Caco-2 (cell line): ENCODE data around the gene MRTFA. TPM values are rescaled to one million over a fixed set of nuclear protein-coding genes. Genes with fewer than 3 reads are reported as not detected.

Experiments used
- BruUV-seq: library from RNA; stranded (reverse); fragments of 400-500 nt; replicated peaks from 2 replicates; lab custom pipeline; 2021; lab: Mats Ljungman, UMichigan
- CTCF ChIA-PET: fragments of 300-600 bp; sonication (Branson Sonifier 250); formaldehyde crosslinking; loops from one replicate; lab custom pipeline; 2022; ENCODE audit warnings: antibody characterized with exemption; lab: Charles Lee
- POLR2A ChIA-PET: fragments of 300-600 bp; sonication (Branson Sonifier 250); formaldehyde crosslinking; loops from one replicate; lab custom pipeline; 2022; ENCODE audit warnings: antibody characterized with exemption; lab: Charles Lee
- DNase-seq, 2 experiments: peaks; one replicate each; pipeline versions ENCODE4 v3.0.0 to v3.0.0-alpha.2; 2020 to 2022
- H3K27me3 ChIP-seq: replicated peaks from 2 replicates; pipeline ENCODE4 v1.6.0; 2011; ENCODE audit warnings: low read length; ENCODE audit not compliant: control insufficient read depth, insufficient read depth
- H3K36me3 ChIP-seq: 2 replicates; pipeline ENCODE4 v1.5.1; 2011; ENCODE audit warnings: low read length; ENCODE audit not compliant: control insufficient read depth, insufficient read depth
- H3K4me1 ChIP-seq: fragments of 250-450 bp; sonication (Bioruptor Pico); 2 replicates; pipeline ENCODE4 v1.5.1; 2020; ENCODE audit warnings: mild to moderate bottlenecking
- H3K4me3 ChIP-seq: 2 replicates; pipeline ENCODE4 v1.5.1; 2011; ENCODE audit warnings: low read depth, mild to moderate bottlenecking, control low read depth, low read length
- H3K9me3 ChIP-seq: fragments of 250-450 bp; sonication (Bioruptor Pico); 2 replicates; pipeline ENCODE4 v1.5.1; 2020; ENCODE audit warnings: mild to moderate bottlenecking, moderate library complexity
- H3K27ac Mint-ChIP-seq: one replicate; pipeline ENCODE4 v1.8.0; 2022; ENCODE audit warnings: mixed read lengths; ENCODE audit not compliant: unreplicated experiment
- H3K27me3 Mint-ChIP-seq: one replicate; pipeline ENCODE4 v1.8.0; 2022; ENCODE audit warnings: mixed read lengths; ENCODE audit not compliant: insufficient read depth, unreplicated experiment
- H3K36me3 Mint-ChIP-seq: one replicate; pipeline ENCODE4 v1.8.0; 2022; ENCODE audit warnings: mild to moderate bottlenecking, mixed read lengths; ENCODE audit not compliant: insufficient read depth, unreplicated experiment
- H3K4me1 Mint-ChIP-seq: one replicate; pipeline ENCODE4 v1.8.0; 2022; ENCODE audit warnings: low read depth, mixed read lengths; ENCODE audit not compliant: unreplicated experiment
- H3K4me3 Mint-ChIP-seq: one replicate; pipeline ENCODE4 v1.8.0; 2022; ENCODE audit warnings: mild to moderate bottlenecking, moderate library complexity, mixed read lengths; ENCODE audit not compliant: unreplicated experiment
- H3K9me3 Mint-ChIP-seq: one replicate; pipeline ENCODE4 v1.8.0; 2022; ENCODE audit warnings: mixed read lengths; ENCODE audit not compliant: unreplicated experiment
- CTCF ChIP-seq, 2 experiments: fragments of 200-600 bp in 1 of 2; IDR thresholded peaks; 1 replicate in 1 of 2; 2 replicates in 1 of 2; pipeline versions ENCODE4 v1.5.1 to v1.8.0; 2011 to 2022; ENCODE audit warnings: antibody characterized with exemption in 1 of 2, control low read depth in 1 of 2, inconsistent platforms in 1 of 2, low read depth in 1 of 2, low read length in 1 of 2, mild to moderate bottlenecking in 1 of 2, moderate library complexity in 1 of 2; ENCODE audit not compliant: insufficient read depth in 1 of 2, severe bottlenecking in 1 of 2, unreplicated experiment in 1 of 2
- intact Hi-C: fragments of 100-400 bp; cut with micrococcal nuclease; formaldehyde crosslinking; loops from one replicate; pipeline ENCODE4 v1.10.0; 2022; ENCODE audit not compliant: unreplicated experiment
- total RNA-seq: library from RNA; stranded (reverse); gene quantifications from 2 replicates; pipeline ENCODE4 v1.2.3, GENCODE V29; 2022

The MRTFA gene
- total RNA-seq, 1 experiment from 2014 or later, result 38.7 TPM

GRCh38 chr22:40519948-40520331, 116.6 kb downstream of the MRTFA start:
- Mint-ChIP-seq H3K4me3 (no peak overlapping the region), H3K9me3 (no peaks in the 10 kb centered on the region), H3K27me3 (no peaks in the 10 kb centered on the region), H3K4me1 (peaks cover 7% of the 10 kb centered on the region), H3K36me3 (peaks cover 18% of the 10 kb centered on the region), H3K27ac (no peak overlapping the region)
- TF ChIP-seq CTCF (IDR thresholded peaks at IDR 0.05; ENCODE audit: insufficient read depth in 1 of 2, low read depth in 1 of 2, low read length in 1 of 2, severe bottlenecking in 1 of 2, unreplicated experiment in 1 of 2), result no peak
- no TSS peak for BruUV-seq
- DNase-seq, result no peak
- H3K4me3 ChIP-seq, result no peak overlapping the region
- ChIA-PET POLR2A (no interaction called here), CTCF (no interaction called here)
- intact Hi-C loops, result no loop called here
- no peaks in the 10 kb centered on the region for H3K27me3 ChIP-seq
- no peaks in the 10 kb centered on the region for H3K4me1 ChIP-seq
- H3K9me3 ChIP-seq, result no peaks in the 10 kb centered on the region
- no peaks in the 10 kb centered on the region for H3K36me3 ChIP-seq

GRCh38 chr22:40519284-40519947, 117.1 kb downstream of the MRTFA start:
- peaks cover 7% of the 10 kb centered on the region for H3K4me1 Mint-ChIP-seq
- DNase-seq, result no peak
- ChIA-PET CTCF (interaction anchor here (0.6 kb wide), 1 partner anchor 84 kb away, joined by 3 read pairs; no protein-coding TSS in a partner anchor), POLR2A (no interaction called here)
- Histone ChIP-seq H3K4me1 (no peaks in the 10 kb centered on the region), H3K4me3 (no peak overlapping the region), H3K27me3 (no peaks in the 10 kb centered on the region), H3K36me3 (no peaks in the 10 kb centered on the region), H3K9me3 (no peaks in the 10 kb centered on the region)
- peaks cover 18% of the 10 kb centered on the region for H3K36me3 Mint-ChIP-seq
- H3K27me3 Mint-ChIP-seq, result no peaks in the 10 kb centered on the region
- intact Hi-C loops, result no loop called here
- no peak overlapping the region for H3K27ac Mint-ChIP-seq
- H3K9me3 Mint-ChIP-seq, result no peaks in the 10 kb centered on the region
- no peak for TF ChIP-seq CTCF (IDR thresholded peaks at IDR 0.05; ENCODE audit: insufficient read depth in 1 of 2, low read depth in 1 of 2, low read length in 1 of 2, severe bottlenecking in 1 of 2, unreplicated experiment in 1 of 2)
- no peak overlapping the region for H3K4me3 Mint-ChIP-seq
- BruUV-seq, result no TSS peak

- Histone ChIP-seq H3K4me3 (no peak overlapping the region), H3K27me3 (no peaks in the 10 kb centered on the region), H3K9me3 (no peaks in the 10 kb centered on the region), H3K4me1 (no peaks in the 10 kb centered on the region), H3K36me3 (no peaks in the 10 kb centered on the region)
- H3K9me3 Mint-ChIP-seq, result no peaks in the 10 kb centered on the region
- POLR2A ChIA-PET, result no interaction called here
- no peak for DNase-seq
- no peak for TF ChIP-seq CTCF (IDR thresholded peaks at IDR 0.05; ENCODE audit: insufficient read depth in 1 of 2, low read depth in 1 of 2, low read length in 1 of 2, severe bottlenecking in 1 of 2, unreplicated experiment in 1 of 2)
- H3K27ac Mint-ChIP-seq, result no peak overlapping the region
- intact Hi-C loops, result no loop called here
- BruUV-seq, result no TSS peak
- H3K4me3 Mint-ChIP-seq, result no peak overlapping the region
- no peaks in the 10 kb centered on the region for H3K27me3 Mint-ChIP-seq
- H3K4me1 Mint-ChIP-seq, result peaks cover 7% of the 10 kb centered on the region
- CTCF ChIA-PET, result interaction anchor here (0.6 kb wide), 1 partner anchor 84 kb away, joined by 3 read pairs; no protein-coding TSS in a partner anchor
- H3K36me3 Mint-ChIP-seq, result peaks cover 18% of the 10 kb centered on the region
Observed at GRCh38 chr22:40518840-40519239, 117.7 kb downstream of the MRTFA start.
